Measurements from ENCODE around the gene RPS6KA1. TPM values are rescaled to one million over a fixed set of nuclear protein-coding genes. Genes with fewer than 3 reads are reported as not detected.

The RPS6KA1 gene
- total RNA-seq, 1 experiment from 2014 or later, result 34.2 TPM

GRCh38 chr1:26531651-26532131 lies 2.1 kb downstream of the RPS6KA1 start:
- DNase-seq (ENCODE audit: low read depth), result no peak

GRCh38 chr1:26533951-26534509 lies 4.5 kb downstream of the RPS6KA1 start:
- DNase-seq (ENCODE audit: low read depth), result no peak

GRCh38 chr1:26535201-26535600 lies 5.6 kb downstream of the RPS6KA1 start:
- DNase-seq (ENCODE audit: low read depth), result no peak

GRCh38 chr1:26536081-26536480 lies 6.5 kb downstream of the RPS6KA1 start:
- DNase-seq (ENCODE audit: low read depth), result no peak

- no peak for DNase-seq (ENCODE audit: low read depth)
Observed at GRCh38 chr1:26536521-26536920, 7.0 kb downstream of the RPS6KA1 start.

- peak; percentile 44 for DNase-seq (ENCODE audit: low read depth)
Observed at GRCh38 chr1:26537951-26538352, 8.4 kb downstream of the RPS6KA1 start.

- peak; percentile 55 for DNase-seq (ENCODE audit: low read depth)
Observed at GRCh38 chr1:26538480-26539412, 9.2 kb downstream of the RPS6KA1 start.

GRCh38 chr1:26539722-26540121 lies 10.2 kb downstream of the RPS6KA1 start:
- peak; percentile 33 for DNase-seq (ENCODE audit: low read depth)

GRCh38 chr1:26540351-26540750 lies 10.8 kb downstream of the RPS6KA1 start:
- DNase-seq (ENCODE audit: low read depth), result peak; percentile 35

GRCh38 chr1:26541431-26541815 lies 11.9 kb downstream of the RPS6KA1 start:
- no peak for DNase-seq (ENCODE audit: low read depth)

- DNase-seq (ENCODE audit: low read depth), result peak; percentile 22
Observed at GRCh38 chr1:26541816-26542711, 12.5 kb downstream of the RPS6KA1 start.

- no peak for DNase-seq (ENCODE audit: low read depth)
Observed at GRCh38 chr1:26542771-26543451, 13.3 kb downstream of the RPS6KA1 start.

GRCh38 chr1:26543462-26543861 lies 13.9 kb downstream of the RPS6KA1 start:
- no peak for DNase-seq (ENCODE audit: low read depth)

GRCh38 chr1:26544126-26544525 lies 14.6 kb downstream of the RPS6KA1 start:
- DNase-seq (ENCODE audit: low read depth), result no peak

- DNase-seq (ENCODE audit: low read depth), result no peak
Observed at GRCh38 chr1:26545969-26546323, 16.4 kb downstream of the RPS6KA1 start.

- peak; percentile 57 for DNase-seq (ENCODE audit: low read depth)
Observed at GRCh38 chr1:26546375-26546774, 16.8 kb downstream of the RPS6KA1 start.

- DNase-seq (ENCODE audit: low read depth), result no peak
Observed at GRCh38 chr1:26546819-26547218, 17.3 kb downstream of the RPS6KA1 start.

GRCh38 chr1:26548841-26549240 lies 19.3 kb downstream of the RPS6KA1 start:
- DNase-seq (ENCODE audit: low read depth), result no peak

- no peak for DNase-seq (ENCODE audit: low read depth)
Observed at GRCh38 chr1:26550946-26551345, 21.4 kb downstream of the RPS6KA1 start.

GRCh38 chr1:26552720-26553119 lies 23.2 kb downstream of the RPS6KA1 start:
- DNase-seq (ENCODE audit: low read depth), result no peak

GRCh38 chr1:26553942-26554682 lies 24.6 kb downstream of the RPS6KA1 start:
- DNase-seq (ENCODE audit: low read depth), result no peak
